HuH-7 (cell line): ENCODE measurements around the gene NFATC1.
"Not testable (repeated sequence)": the region's sequence is repeated elsewhere in the genome, so short reads cannot be mapped to it uniquely, and the experiment has no call there.

Experiments used
- DNase-seq: peaks from one replicate; pipeline ENCODE4 v3.0.0; 2011; ENCODE audit warnings: low spot score

NFATC1 gene

DNA sequence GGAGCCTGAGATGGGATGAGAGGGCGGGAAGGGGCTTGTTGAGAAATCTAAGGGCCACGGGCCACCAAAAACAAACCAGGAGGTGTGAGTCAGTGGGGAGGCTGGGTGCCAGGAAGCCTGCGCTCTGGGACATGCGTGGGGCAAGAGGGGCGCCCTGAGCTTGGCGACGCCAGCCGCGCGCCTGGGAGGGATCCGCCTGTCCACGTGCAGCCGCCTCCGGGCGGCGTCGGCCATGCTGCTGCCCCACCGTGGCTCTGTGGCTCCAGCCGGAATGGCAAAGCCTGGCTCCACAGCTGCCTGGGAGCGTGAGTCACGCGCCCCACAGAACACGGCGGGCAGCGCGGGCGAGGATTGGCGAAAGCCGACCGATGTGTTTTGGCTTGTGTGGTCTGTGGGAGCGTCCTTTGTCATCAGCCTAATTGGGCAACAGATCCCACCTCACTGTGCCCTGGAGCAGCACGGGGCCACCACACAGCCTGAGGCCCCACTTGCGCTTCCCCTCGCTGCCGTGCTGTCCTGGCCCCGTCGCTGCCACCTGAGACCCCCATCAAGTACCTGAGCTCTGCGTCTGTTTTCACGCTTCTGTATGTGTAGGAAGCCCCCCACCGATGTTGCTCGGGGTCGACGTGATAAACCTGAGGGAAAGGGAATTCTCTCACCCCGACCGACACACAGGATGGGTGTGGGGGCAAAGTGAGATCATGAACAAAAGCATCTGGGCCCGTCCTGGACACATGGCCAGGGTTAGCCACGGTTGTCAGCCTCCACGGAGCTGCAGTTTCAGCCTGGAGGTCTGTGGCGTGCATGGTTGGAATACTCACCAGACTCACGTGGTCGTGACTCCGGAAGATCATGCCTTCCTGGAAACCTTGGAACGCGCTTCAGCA, 80.5 kb downstream of the NFATC1 start:
- no peak for DNase-seq

DNA sequence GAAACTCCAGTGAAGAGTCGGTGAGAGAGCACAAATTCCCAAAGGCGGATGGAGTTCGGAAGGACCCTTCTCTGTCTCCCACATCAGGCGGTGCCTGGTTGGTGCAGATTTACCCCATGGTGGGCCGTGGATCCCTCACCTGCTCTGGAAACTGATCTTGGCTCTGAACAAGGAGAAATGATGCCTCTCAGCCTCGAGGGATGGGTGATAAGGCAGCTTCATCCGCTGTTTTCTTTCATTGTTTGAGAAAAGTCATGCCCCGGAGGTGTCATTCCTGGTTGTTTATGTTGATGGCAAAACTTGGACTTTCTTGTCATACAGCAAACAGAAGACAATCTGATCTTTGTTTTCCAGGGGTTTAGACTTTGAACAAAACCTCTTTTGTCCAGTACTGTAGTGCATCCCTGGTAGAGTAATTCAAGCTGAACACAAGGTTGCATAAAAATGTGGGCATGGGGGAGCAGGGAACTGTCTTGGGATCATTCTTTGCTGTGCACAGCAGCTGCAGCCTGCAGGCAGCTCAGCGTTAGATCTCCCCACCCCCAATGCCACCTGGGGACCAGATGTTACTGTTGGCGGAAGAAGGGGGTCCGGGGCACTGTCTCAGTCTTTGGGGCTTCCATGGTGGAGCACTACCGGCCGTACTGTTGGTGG, 81.3 kb downstream of the NFATC1 start:
- peak; percentile 42 for DNase-seq

DNA sequence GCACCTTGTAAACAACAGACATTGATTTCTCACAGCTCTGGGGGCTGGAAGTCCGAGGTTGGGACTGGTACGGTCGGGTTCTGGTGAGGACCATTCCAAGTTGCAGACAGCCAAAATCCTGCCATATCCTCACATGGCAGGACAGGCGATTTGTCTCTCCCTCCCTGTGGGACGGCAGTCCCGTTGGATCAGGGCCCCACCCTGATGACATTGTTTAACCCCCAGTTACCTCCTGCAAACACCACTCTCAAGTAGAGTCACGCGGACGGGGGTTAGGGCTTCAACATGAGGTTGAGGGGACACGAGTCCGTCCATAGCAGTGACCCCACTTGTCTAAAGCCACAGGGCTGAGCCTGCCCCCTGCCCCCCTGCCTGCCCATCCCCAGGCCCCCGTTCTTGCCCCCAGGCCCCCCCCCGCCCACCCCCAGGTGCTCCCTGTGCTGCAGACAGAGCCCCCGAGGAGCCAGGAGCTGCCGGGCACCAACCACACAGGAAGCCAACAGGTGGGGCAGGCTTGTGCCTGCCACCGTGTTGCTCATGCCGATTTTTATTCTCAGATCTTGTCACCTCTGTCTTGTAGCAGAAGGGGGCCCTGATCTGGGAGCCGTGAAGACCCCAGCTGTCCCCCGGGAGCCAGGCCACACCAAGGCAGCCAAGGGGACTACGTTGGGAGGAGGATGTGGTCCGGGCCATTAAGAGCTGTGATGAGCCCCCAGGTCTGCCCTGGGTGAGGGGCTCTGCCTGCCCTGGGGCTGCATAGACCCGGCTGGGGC, 82.2 kb downstream of the NFATC1 start:
- DNase-seq = no peak

DNA sequence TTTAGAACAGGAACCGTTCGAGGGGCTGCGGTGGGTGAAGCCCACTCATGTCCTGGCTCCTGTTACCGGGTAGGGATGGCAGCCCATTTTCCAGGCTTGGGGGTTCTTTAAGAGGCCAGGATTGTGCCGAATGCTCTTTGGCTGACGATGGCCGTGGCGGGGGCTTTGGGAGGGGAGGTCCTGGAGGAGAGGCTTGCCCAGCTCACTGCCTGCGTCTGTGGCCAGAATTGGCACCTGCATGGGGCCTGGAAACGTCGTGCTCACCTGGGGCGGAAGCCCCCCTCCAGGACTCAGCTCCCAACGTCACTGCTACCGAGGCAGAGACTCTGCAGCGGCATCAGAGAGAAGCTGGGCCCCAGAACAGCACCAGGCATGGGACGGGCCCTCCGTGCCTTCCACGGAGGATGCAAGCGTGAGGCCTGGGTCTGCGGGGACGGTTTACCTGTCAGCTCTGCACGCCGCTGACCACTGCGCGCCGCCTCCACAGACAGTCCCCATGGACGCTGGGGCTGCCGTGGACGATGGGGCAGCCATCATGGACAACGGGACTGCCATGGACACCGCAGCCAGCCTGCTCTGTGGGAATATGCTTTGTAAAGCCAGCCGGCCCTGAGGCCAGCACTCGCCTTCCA, 82.9 kb downstream of the NFATC1 start:
- DNase-seq = no peak

GRCh38 chr18:79479116-79479760, 83.5 kb downstream of the NFATC1 start:
- DNase-seq = no peak

- DNase-seq = no peak
These were observed 84.0 kb downstream of the NFATC1 start for GRCh38 chr18:79479761-79480161.

- no peak for DNase-seq
These were observed 84.7 kb downstream of the NFATC1 start for GRCh38 chr18:79480171-79481045.

GRCh38 chr18:79481046-79481790, 85.5 kb downstream of the NFATC1 start:
- DNase-seq = no peak

GRCh38 chr18:79483393-79483792, 87.7 kb downstream of the NFATC1 start:
- DNase-seq = not testable (repeated sequence)

GRCh38 chr18:79483971-79484491, 88.3 kb downstream of the NFATC1 start:
- DNase-seq = no peak

DNA sequence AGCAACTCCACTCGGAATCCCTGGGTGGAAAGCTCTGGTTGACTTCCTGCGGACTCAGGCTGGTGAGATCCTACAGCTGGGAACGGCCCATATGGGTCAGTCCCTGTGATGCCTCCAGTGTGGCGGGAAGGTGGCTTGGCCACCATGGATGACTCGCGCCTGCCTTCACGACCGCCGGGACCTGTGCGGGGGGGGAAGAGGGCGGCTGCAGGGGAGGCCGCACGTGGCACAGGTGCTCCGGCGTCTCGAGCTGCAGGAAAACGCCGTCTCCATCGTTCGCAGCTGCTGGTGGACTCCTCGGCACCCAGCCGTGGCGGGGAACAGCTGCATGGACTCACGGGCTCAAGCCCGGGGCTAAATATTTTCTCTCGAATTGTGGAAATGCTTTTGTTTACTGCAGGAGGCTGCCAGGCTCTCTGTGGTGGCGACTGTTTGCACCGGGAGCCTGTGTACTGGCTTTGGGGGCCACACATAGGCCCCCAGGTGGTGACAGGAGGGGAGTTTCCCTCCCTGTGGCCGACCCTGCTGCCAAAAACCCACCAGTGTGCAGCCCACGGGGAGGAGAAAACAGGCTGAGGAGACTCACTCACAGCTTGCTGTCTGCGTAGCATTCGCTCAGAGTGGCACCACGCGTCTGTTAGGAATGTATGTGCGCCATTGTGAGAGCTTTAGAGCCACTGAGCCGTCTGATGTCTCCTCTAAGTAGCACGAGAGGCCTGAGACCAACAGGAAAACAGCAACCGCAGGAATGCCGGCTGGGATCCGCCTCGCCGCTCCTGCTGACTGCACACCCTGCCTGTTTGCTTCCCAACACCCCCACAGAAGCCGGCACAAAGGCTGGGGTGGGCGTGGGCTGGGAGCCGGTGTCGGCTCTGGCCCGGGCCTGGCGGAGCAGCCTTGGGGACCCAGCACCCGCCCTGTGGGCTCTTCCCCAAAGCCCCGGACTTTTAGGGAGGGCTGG, 89.2 kb downstream of the NFATC1 start:
- DNase-seq = no peak

GRCh38 chr18:79485788-79486355, 90.1 kb downstream of the NFATC1 start:
- DNase-seq = no peak

DNA sequence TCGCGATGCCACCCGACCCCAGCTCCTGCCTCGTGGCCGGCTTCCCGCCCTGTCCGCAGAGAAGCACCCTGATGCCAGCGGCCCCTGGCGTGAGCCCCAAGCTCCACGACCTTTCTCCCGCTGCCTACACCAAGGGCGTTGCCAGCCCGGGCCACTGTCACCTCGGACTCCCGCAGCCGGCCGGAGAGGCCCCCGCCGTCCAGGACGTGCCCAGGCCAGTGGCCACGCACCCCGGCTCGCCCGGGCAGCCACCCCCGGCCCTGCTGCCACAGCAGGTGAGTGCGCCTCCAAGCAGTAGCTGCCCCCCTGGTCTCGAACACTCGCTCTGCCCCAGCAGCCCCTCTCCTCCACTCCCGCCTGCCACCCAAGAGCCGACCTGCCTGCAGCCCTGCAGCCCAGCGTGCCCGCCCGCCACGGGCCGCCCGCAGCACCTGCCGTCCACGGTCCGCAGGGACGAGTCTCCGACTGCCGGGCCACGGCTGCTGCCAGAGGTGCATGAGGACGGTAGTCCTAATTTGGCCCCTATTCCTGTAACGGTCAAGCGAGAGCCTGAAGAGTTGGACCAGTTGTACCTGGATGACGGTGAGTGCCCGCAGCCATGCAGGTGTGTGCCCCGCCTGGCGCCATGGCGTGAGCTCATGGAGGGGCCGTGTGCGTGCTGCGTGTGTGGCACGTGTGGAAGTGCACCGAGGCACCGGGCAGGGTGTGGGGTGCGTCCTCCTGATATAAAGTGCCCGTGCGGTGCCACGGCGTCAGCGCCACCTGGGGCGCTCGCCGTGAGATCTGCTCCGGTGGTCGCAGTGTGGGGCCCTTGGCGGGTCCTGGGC, 90.8 kb downstream of the NFATC1 start:
- no peak for DNase-seq

GRCh38 chr18:79487183-79487800, 91.6 kb downstream of the NFATC1 start:
- no peak for DNase-seq

DNA sequence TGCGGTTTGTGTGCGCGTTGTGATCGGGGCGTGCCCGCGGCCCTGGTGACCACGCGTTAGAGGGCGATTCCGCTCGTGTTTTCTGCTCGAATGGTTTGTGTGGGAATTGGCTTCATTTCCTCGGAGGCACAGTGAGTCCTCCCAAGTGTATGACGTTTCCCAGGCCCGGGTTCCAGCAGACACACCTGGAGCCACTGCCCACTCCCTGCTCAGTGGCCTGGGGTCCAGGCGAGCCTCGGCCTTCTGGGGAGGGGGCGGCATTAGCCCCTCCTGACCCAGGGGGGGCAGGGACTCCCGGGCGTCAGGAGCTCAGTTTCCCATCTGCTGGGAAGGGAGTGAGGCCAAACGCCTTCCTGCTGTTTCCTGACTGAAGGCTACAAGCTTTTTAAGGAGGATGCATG, 92.1 kb downstream of the NFATC1 start:
- DNase-seq = no peak

DNA sequence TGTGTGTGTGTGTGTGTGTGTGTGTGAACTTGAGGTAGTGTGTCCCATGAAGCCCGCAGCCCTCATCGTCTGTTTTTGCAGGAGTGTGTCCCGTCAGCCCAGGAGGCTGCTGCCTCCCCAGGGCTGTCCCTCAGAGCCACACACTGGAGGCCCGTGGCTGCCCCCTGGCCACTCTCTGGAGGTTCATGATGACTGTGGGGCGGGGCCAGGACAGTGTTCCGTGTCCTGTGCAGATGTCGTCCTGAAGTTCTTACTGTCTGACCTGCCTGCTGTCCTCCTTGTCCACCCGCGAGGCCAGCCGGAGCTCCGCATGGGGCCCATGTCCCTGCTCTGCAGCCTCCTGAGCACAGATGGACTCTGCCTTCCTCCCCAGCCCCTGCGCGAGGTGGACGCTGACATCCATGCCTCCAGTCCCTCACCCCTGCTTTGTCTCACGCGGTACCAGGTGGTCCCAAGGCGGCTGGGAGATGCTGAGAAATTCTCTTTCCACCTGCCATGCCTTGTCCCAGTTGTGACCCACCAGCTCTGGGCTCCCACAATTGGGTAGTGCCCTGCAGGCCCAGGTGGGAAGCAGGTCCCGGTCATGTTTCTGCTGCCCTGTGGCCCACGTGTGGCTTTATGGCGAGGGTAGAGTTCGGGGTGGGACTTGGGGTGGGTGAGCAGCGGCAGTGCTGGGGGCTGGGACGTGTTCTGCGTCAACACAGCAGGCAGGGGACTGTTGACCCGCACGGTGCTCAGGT, 92.8 kb downstream of the NFATC1 start:
- DNase-seq = no peak
